GM23338 (cell line): Measurements from ENCODE around the gene NKX2-2. TPM values are rescaled to one million over a fixed set of nuclear protein-coding genes. Genes with fewer than 3 reads are reported as not detected.
"Not testable (repeated sequence)": the region's sequence is repeated elsewhere in the genome, so short reads cannot be mapped to it uniquely, and the experiment has no call there.

Experiments used
- ATAC-seq: fragments of 200-7000 bp; cut with Tn5 transposase; 3 replicates; pipeline ENCODE4 v1.9.1; 2020
- DNase-seq: peaks from one replicate; pipeline ENCODE4 v3.0.0-alpha.2; 2015; ENCODE audit warnings: low spot score
- H2AFZ ChIP-seq: fragments of 200-600 bp; sonication (generic); 2 replicates; pipeline ENCODE4 v1.8.0; 2016; ENCODE audit warnings: antibody characterized with exemption, mild to moderate bottlenecking, moderate library complexity
- H3F3A ChIP-seq: fragments of 200-600 bp; sonication (generic); replicated peaks from 2 replicates; pipeline ENCODE4 v1.8.0; 2017; ENCODE audit warnings: antibody characterized with exemption, mixed run types, low read depth
- H3K27ac ChIP-seq: fragments of 200-600 bp; sonication (generic); 2 replicates; pipeline ENCODE4 v1.6.1; 2016; ENCODE audit warnings: low read depth
- H3K27me3 ChIP-seq: fragments of 200-600 bp; sonication (generic); 2 replicates; pipeline ENCODE4 v1.8.0; 2016; ENCODE audit warnings: mild to moderate bottlenecking, mixed run types, moderate library complexity; ENCODE audit not compliant: insufficient read depth
- H3K36me3 ChIP-seq: fragments of 200-600 bp; sonication (generic); 2 replicates; pipeline ENCODE4 v1.8.0; 2016; ENCODE audit warnings: mild to moderate bottlenecking; ENCODE audit not compliant: insufficient read depth
- H3K4me1 ChIP-seq: fragments of 200-600 bp; sonication (generic); 2 replicates; pipeline ENCODE4 v1.8.0; 2016; ENCODE audit warnings: mild to moderate bottlenecking, moderate library complexity; ENCODE audit not compliant: insufficient read depth
- H3K4me2 ChIP-seq: fragments of 200-600 bp; sonication (generic); 2 replicates; pipeline ENCODE4 v1.7.1; 2017; ENCODE audit warnings: mixed run types
- H3K4me3 ChIP-seq: fragments of 200-600 bp; sonication (generic); 2 replicates; pipeline ENCODE4 v1.6.1; 2016; ENCODE audit warnings: mixed run types
- H3K79me2 ChIP-seq: fragments of 200-600 bp; sonication (generic); replicated peaks from 2 replicates; pipeline ENCODE4 v1.8.0; 2017; ENCODE audit warnings: mild to moderate bottlenecking; ENCODE audit not compliant: insufficient read depth
- H3K9me2 ChIP-seq: fragments of 200-600 bp; sonication (generic); 2 replicates; pipeline ENCODE4 v1.8.0; 2017; ENCODE audit not compliant: insufficient read depth
- H4K20me1 ChIP-seq: fragments of 200-600 bp; sonication (generic); replicated peaks from 2 replicates; pipeline ENCODE4 v1.8.0; 2017; ENCODE audit warnings: mild to moderate bottlenecking; ENCODE audit not compliant: insufficient read depth
- H3K27ac Mint-ChIP-seq: 2 replicates; pipeline ENCODE4 v1.8.0; 2020; ENCODE audit warnings: inconsistent platforms, mild to moderate bottlenecking, moderate library complexity, mixed read lengths
- H3K27me3 Mint-ChIP-seq: 3 replicates; pipeline ENCODE4 v1.8.0; 2022; ENCODE audit warnings: low read depth, mild to moderate bottlenecking, moderate library complexity, mixed read lengths, inconsistent platforms; ENCODE audit not compliant: insufficient read depth, poor library complexity
- H3K36me3 Mint-ChIP-seq: 3 replicates; pipeline ENCODE4 v1.8.0; 2021; ENCODE audit warnings: low read depth, mild to moderate bottlenecking, inconsistent platforms, moderate library complexity, mixed read lengths
- H3K4me1 Mint-ChIP-seq: 3 replicates; pipeline ENCODE4 v1.8.0; 2020; ENCODE audit warnings: mild to moderate bottlenecking, inconsistent platforms, mixed read lengths
- H3K4me3 Mint-ChIP-seq: 3 replicates; pipeline ENCODE4 v1.8.0; 2021; ENCODE audit warnings: moderate library complexity, mild to moderate bottlenecking, inconsistent platforms, mixed read lengths
- H3K9me3 Mint-ChIP-seq: 3 replicates; pipeline ENCODE4 v1.8.0; 2020; ENCODE audit warnings: moderate library complexity, mild to moderate bottlenecking, inconsistent platforms, mixed read lengths
- CTCF ChIP-seq, 2 experiments: fragments of 200-600 bp in 1 of 2; sonication (generic) in 1 of 2; conservative IDR thresholded peaks; 2 replicates each; pipeline versions ENCODE4 v1.5.1 to v1.6.1; 2016 to 2017; ENCODE audit warnings: antibody characterized with exemption in 2 of 2, low read depth in 2 of 2, mild to moderate bottlenecking in 2 of 2, moderate library complexity in 1 of 2
- ETS1 ChIP-seq: IDR thresholded peaks from 2 replicates; pipeline ENCODE4 v1.6.1; 2016; ENCODE audit warnings: antibody characterized with exemption
- ZNF462 ChIP-seq: fragments of 250-450 bp; sonication (Bioruptor Pico); IDR thresholded peaks from 2 replicates; pipeline ENCODE4 v1.5.0; 2020; ENCODE audit warnings: mild to moderate bottlenecking, moderate library complexity
- polyA plus RNA-seq: library from polyadenylated mRNA; unstranded; fragments of >200 nt; fragmentation: Nextera tagmentation; extraction: Ambion mirVana; gene quantifications from 2 replicates; pipeline ENCODE4 v1.2.1, GENCODE V29; 2016
- total RNA-seq: library from RNA; depleted of rRNA; stranded (reverse); fragments of >200 nt; shearing (Covaris generic); gene quantifications from 2 replicates; pipeline ENCODE4 v1.2.3, GENCODE V29; 2014

The NKX2-2 gene
- total and polyA plus RNA-seq, 2 experiments from 2014 or later = not detected

- no peaks in the 10 kb centered on the region for H3K27me3 ChIP-seq
- 0 out of 2 replicates have a peak, but pooled peaks cover 5% of the 10 kb centered on the region for H3K36me3 ChIP-seq
- no peaks in the 10 kb centered on the region for H4K20me1 ChIP-seq
- TF ChIP-seq ETS1 (no peak), ZNF462 (CRISPR knock-in tag) (no peak), CTCF (conservative IDR thresholded peaks at IDR 0.05; ENCODE audit: low read depth in 2 of 2) (peak; percentile 37 to 51)
- Mint-ChIP-seq H3K9me3 (no peaks in the 10 kb centered on the region), H3K27me3 (peaks cover 4% of the 10 kb centered on the region), H3K4me3 (no peak overlapping the region), H3K4me1 (peaks cover 21% of the 10 kb centered on the region), H3K27ac (no peak overlapping the region), H3K36me3 (no peaks in the 10 kb centered on the region)
- no peak for ATAC-seq
- 0 out of 2 replicates have a peak, but pooled peaks cover 3% of the 10 kb centered on the region for H3K9me2 ChIP-seq
- no peak overlapping the region for H3K27ac ChIP-seq
- peak; percentile 35 for DNase-seq
- no peak overlapping the region for H3K4me2 ChIP-seq
- H3K79me2 ChIP-seq = no peaks in the 10 kb centered on the region
- H3F3A ChIP-seq = no peaks in the 10 kb centered on the region
- peak overlapping the region; percentile 1; the same call in 1 of the 2 replicates for H2AFZ ChIP-seq
- H3K4me1 ChIP-seq = peaks cover 13% of the 10 kb centered on the region
- H3K4me3 ChIP-seq = no peak overlapping the region
Measured at GRCh38 chr20:21490105-21490504, 23.8 kb downstream of the NKX2-2 start.

- H3K4me1 Mint-ChIP-seq, H3K4me3 ChIP-seq, H3K9me3 Mint-ChIP-seq, H3K4me1 ChIP-seq, ATAC-seq, H3K27ac Mint-ChIP-seq, H3K36me3 ChIP-seq, H3K9me2 ChIP-seq, H3K4me3 Mint-ChIP-seq, DNase-seq, H3K4me2 ChIP-seq, H3F3A ChIP-seq, H2AFZ ChIP-seq, H4K20me1 ChIP-seq, H3K27ac ChIP-seq, H3K27me3 Mint-ChIP-seq, H3K79me2 ChIP-seq, H3K36me3 Mint-ChIP-seq, H3K27me3 ChIP-seq: not testable (repeated sequence)
Measured at GRCh38 chr20:21480144-21480543, 33.7 kb downstream of the NKX2-2 start.
